Stimulated activated CD8-positive, alpha-beta memory T cell treated with anti-CD3 and anti-CD28 coated beads, Interleukin-4, amount 100 ng/mL, for 48 hours (primary cell): Measurements from ENCODE around the gene CD80.
A peak's percentile ranks its signal among the peaks of the same experiment; 100 is the strongest.
"Not testable (repeated sequence)": the region's sequence is repeated elsewhere in the genome, so short reads cannot be mapped to it uniquely, and the experiment has no call there.

Experiments used
- DNase-seq: peaks from one replicate; pipeline ENCODE4 v3.0.0-alpha.2; 2020

CD80 gene

GRCh38 chr3:119580067-119580760 is 20.8 kb upstream of the CD80 start:
- DNase-seq = peak; percentile 43

- DNase-seq = peak; percentile 74
Observed at GRCh38 chr3:119579366-119580066, 20.1 kb upstream of the CD80 start, which contains the start of gene ADPRH. TSS of gene ADPRH (plus strand) at chr3:119579492. CDS start at chr3:119582170, 2,678 bp downstream.

- DNase-seq = no peak
Observed at GRCh38 chr3:119575507-119575906, 16.1 kb upstream of the CD80 start.

- no peak for DNase-seq
Observed at GRCh38 chr3:119571688-119572087, 12.3 kb upstream of the CD80 start.

- no peak for DNase-seq
Observed at GRCh38 chr3:119571230-119571629, 11.8 kb upstream of the CD80 start.

- no peak for DNase-seq
Observed at GRCh38 chr3:119570229-119570628, 10.8 kb upstream of the CD80 start.

- DNase-seq = no peak
Observed at GRCh38 chr3:119569156-119569555, 9.7 kb upstream of the CD80 start.

GRCh38 chr3:119563334-119563733 is 3.9 kb upstream of the CD80 start:
- DNase-seq = not testable (repeated sequence)

GRCh38 chr3:119562307-119562961 is 3.0 kb upstream of the CD80 start:
- peak; percentile 63 for DNase-seq

- DNase-seq = no peak
Observed at GRCh38 chr3:119560160-119560559, 746 bp upstream of the CD80 start.

- DNase-seq = no peak
Observed at GRCh38 chr3:119558626-119559317, 642 bp downstream of the CD80 start.

GRCh38 chr3:119557877-119558269 is 1.5 kb downstream of the CD80 start:
- DNase-seq = peak; percentile 53

GRCh38 chr3:119557192-119557876 is 2.1 kb downstream of the CD80 start:
- no peak for DNase-seq

- DNase-seq = no peak
Observed at GRCh38 chr3:119555929-119556328, 3.5 kb downstream of the CD80 start.

GRCh38 chr3:119555309-119555735 is 4.1 kb downstream of the CD80 start:
- DNase-seq = no peak

- DNase-seq = no peak
Observed at GRCh38 chr3:119553823-119554415, 5.5 kb downstream of the CD80 start.

GRCh38 chr3:119552928-119553327 is 6.5 kb downstream of the CD80 start:
- DNase-seq = not testable (repeated sequence)

GRCh38 chr3:119551598-119551997 is 7.8 kb downstream of the CD80 start:
- DNase-seq = no peak

GRCh38 chr3:119550192-119550910 is 9.1 kb downstream of the CD80 start:
- no peak for DNase-seq

GRCh38 chr3:119548341-119548740 is 11.1 kb downstream of the CD80 start:
- no peak for DNase-seq

GRCh38 chr3:119547227-119547626 is 12.2 kb downstream of the CD80 start:
- no peak for DNase-seq

GRCh38 chr3:119543147-119543546 is 16.3 kb downstream of the CD80 start:
- no peak for DNase-seq
